ENCODE measurements around the gene BEST2.
"Not testable (repeated sequence)": the region's sequence is repeated elsewhere in the genome, so short reads cannot be mapped to it uniquely, and the experiment has no call there.

The BEST2 gene

GRCh38 chr19:12786952-12787351 lies 35.4 kb downstream of the BEST2 start:
- no peak for DNase-seq (ENCODE audit: low read depth in 1 of 2, low spot score in 1 of 2)

GRCh38 chr19:12787458-12787857 lies 35.9 kb downstream of the BEST2 start:
- DNase-seq (ENCODE audit: low read depth in 1 of 2, low spot score in 1 of 2) = no peak

- DNase-seq (ENCODE audit: low read depth in 1 of 2, low spot score in 1 of 2) = no peak
These were observed 36.6 kb downstream of the BEST2 start for GRCh38 chr19:12788042-12788681.

GRCh38 chr19:12788682-12789097 lies 37.1 kb downstream of the BEST2 start:
- no peak for DNase-seq (ENCODE audit: low read depth in 1 of 2, low spot score in 1 of 2)

GRCh38 chr19:12789098-12789903 lies 37.7 kb downstream of the BEST2 start:
- DNase-seq (ENCODE audit: low read depth in 1 of 2, low spot score in 1 of 2) = no peak

GRCh38 chr19:12789904-12790619 lies 38.5 kb downstream of the BEST2 start:
- peak; percentile 77 to 84 for DNase-seq (ENCODE audit: low read depth in 1 of 2, low spot score in 1 of 2)

GRCh38 chr19:12790628-12791344 lies 39.2 kb downstream of the BEST2 start:
- DNase-seq (ENCODE audit: low read depth in 1 of 2, low spot score in 1 of 2) = no peak

GRCh38 chr19:12791345-12792050 lies 39.9 kb downstream of the BEST2 start, which contains the start of gene JUNB:
Gene JUNB, plus strand, starts transcription at chr19:12791486. Its CDS starts 286 bp downstream, at chr19:12791772.
- DNase-seq (ENCODE audit: low read depth in 1 of 2, low spot score in 1 of 2) = peak; percentile 93 to 95

- DNase-seq (ENCODE audit: low read depth in 1 of 2, low spot score in 1 of 2) = peak in 1 of 2 donors; percentile 64
These were observed 40.7 kb downstream of the BEST2 start for GRCh38 chr19:12792051-12792852.

GRCh38 chr19:12792853-12793289 lies 41.3 kb downstream of the BEST2 start:
- no peak for DNase-seq (ENCODE audit: low read depth in 1 of 2, low spot score in 1 of 2)

GRCh38 chr19:12793290-12794195 lies 42.0 kb downstream of the BEST2 start:
- peak; percentile 86 to 89 for DNase-seq (ENCODE audit: low read depth in 1 of 2, low spot score in 1 of 2)

- DNase-seq (ENCODE audit: low read depth in 1 of 2, low spot score in 1 of 2) = no peak
These were observed 42.8 kb downstream of the BEST2 start for GRCh38 chr19:12794196-12794941.

GRCh38 chr19:12794971-12795381 lies 43.4 kb downstream of the BEST2 start:
- no peak for DNase-seq (ENCODE audit: low read depth in 1 of 2, low spot score in 1 of 2)

GRCh38 chr19:12796146-12797071 lies 44.8 kb downstream of the BEST2 start:
- DNase-seq (ENCODE audit: low read depth in 1 of 2, low spot score in 1 of 2) = peak in 1 of 2 donors; percentile 73

- DNase-seq (ENCODE audit: low read depth in 1 of 2, low spot score in 1 of 2) = no peak
These were observed 45.6 kb downstream of the BEST2 start for GRCh38 chr19:12797141-12797587.

GRCh38 chr19:12797607-12798006 lies 46.0 kb downstream of the BEST2 start:
- DNase-seq (ENCODE audit: low read depth in 1 of 2, low spot score in 1 of 2) = not testable (repeated sequence)
